Measurements from ENCODE around the gene RIPK4. TPM values are rescaled to one million over a fixed set of nuclear protein-coding genes. Genes with fewer than 3 reads are reported as not detected.

Gene RIPK4
- total RNA-seq, 1 experiment from 2014 or later, result 20.1 TPM

DNA sequence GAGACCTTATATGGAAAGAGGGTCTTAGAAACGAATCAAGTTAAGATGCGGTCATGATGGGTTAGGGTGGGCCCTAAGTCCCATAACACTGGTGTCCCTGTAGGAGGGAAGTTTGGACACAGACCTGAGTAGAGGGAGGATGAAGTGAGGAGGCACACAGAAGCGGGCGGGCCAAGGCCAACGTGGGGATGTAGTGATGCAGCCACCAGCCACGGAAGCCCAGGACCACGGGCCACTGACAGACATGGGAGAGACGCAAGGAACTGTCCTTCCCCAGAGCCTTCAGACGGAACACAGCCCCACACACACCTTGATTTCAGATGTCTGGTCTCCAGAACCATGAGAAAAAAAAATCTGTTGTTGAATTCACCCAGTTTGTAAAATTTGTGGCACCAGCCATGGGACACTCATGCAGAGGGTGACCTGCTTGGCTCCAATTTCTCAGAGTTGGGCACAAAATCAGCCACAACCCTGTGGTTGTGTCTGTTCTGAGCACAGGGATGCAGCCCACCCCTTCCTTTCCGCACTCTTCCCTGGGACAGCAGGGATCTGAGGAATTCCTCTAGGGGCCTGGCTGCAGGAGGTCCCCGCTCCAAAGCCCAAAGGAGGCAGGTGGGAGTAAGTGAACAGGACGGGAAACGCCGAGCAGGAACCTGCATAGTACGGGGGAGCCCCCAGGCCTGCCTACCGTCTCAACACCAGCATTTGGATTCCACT is 61.1 kb downstream of the RIPK4 start (continued):
- no peak for TF ChIP-seq FOXP4 (CRISPR knock-in tag; IDR thresholded peaks at IDR 0.05)
- no peak for TF ChIP-seq SOX15 (CRISPR knock-in tag; IDR thresholded peaks at IDR 0.05)
- no peak for TF ChIP-seq FOXK1 (CRISPR knock-in tag; IDR thresholded peaks at IDR 0.05)
- no peak for TF ChIP-seq IRF2 (CRISPR knock-in tag; IDR thresholded peaks at IDR 0.05; ENCODE audit: borderline replicate concordance, low read depth)
- no peak for TF ChIP-seq JAZF1 (CRISPR knock-in tag; IDR thresholded peaks at IDR 0.05)
- TF ChIP-seq ELF4 (CRISPR knock-in tag; IDR thresholded peaks at IDR 0.05; ENCODE audit: low read depth), result no peak
- TF ChIP-seq SMAD4 (CRISPR knock-in tag; IDR thresholded peaks at IDR 0.05), result no peak
- no peak for TF ChIP-seq ZNF671 (CRISPR knock-in tag; IDR thresholded peaks at IDR 0.05)
- no peak for TF ChIP-seq ZNF425 (CRISPR knock-in tag; conservative IDR thresholded peaks at IDR 0.05)
- no peak for TF ChIP-seq OVOL2 (CRISPR knock-in tag; IDR thresholded peaks at IDR 0.05; ENCODE audit: borderline replicate concordance)
- no peak for TF ChIP-seq NFYB (CRISPR knock-in tag; conservative IDR thresholded peaks at IDR 0.05; ENCODE audit: low read depth)

- Mint-ChIP-seq H3K27ac (no peak overlapping the region), H3K4me3 (no peak overlapping the region), H3K27me3 (ENCODE audit: low read depth) (no peaks in the 10 kb centered on the region; the same call in 1 of the 2 replicates), H3K4me1 (peaks cover 20% of the 10 kb centered on the region), H3K9me3 (no peaks in the 10 kb centered on the region), H3K36me3 (no peaks in the 10 kb centered on the region)
- CTCF ChIA-PET, result interaction anchor here (1.6 kb wide), 1 partner anchor 92 kb away, joined by 5 read pairs; no protein-coding TSS in a partner anchor
- DNase-seq (ENCODE audit: low spot score), result no peak
- ATAC-seq, result no peak
- POLR2A ChIA-PET, result no interaction called here
- no peak for TF ChIP-seq NFE2L1 (CRISPR knock-in tag; IDR thresholded peaks at IDR 0.05)
- TF ChIP-seq ZNF138 (CRISPR knock-in tag; conservative IDR thresholded peaks at IDR 0.05), result no peak
- no peak for TF ChIP-seq NFYB (CRISPR knock-in tag; conservative IDR thresholded peaks at IDR 0.05; ENCODE audit: low read depth)
- TF ChIP-seq ETV6 (CRISPR knock-in tag; IDR thresholded peaks at IDR 0.05), result no peak
- TF ChIP-seq FOXP1 (CRISPR knock-in tag; IDR thresholded peaks at IDR 0.05; ENCODE audit: borderline replicate concordance), result no peak
- no peak for TF ChIP-seq AFF4 (CRISPR knock-in tag; IDR thresholded peaks at IDR 0.05; ENCODE audit: borderline replicate concordance)
- no peak for TF ChIP-seq TEAD4 (CRISPR knock-in tag; IDR thresholded peaks at IDR 0.05)
- TF ChIP-seq NR3C1 (CRISPR knock-in tag; conservative IDR thresholded peaks at IDR 0.05; ENCODE audit: low read depth), result no peak
- no peak for TF ChIP-seq E2F4 (CRISPR knock-in tag; IDR thresholded peaks at IDR 0.05; ENCODE audit: borderline replicate concordance, low read depth)
- no peak for TF ChIP-seq FOXP4 (CRISPR knock-in tag; IDR thresholded peaks at IDR 0.05)
- no peak for TF ChIP-seq ATF3 (CRISPR knock-in tag; conservative IDR thresholded peaks at IDR 0.05)
These were observed 62.9 kb downstream of the RIPK4 start for GRCh38 chr21:41703857-41704501.
